Gastrocnemius medialis (tissue), 4 donors: ENCODE measurements around the gene RAB14. TPM values are rescaled to one million over a fixed set of nuclear protein-coding genes. Genes with fewer than 3 reads are reported as not detected.

ENCODE experiments used
- ATAC-seq, 2 donors: fragments of 150-250 bp; one replicate each; pipeline ENCODE4 v1.9.1; 2016
- DNase-seq, 2 donors: peaks; one replicate each; pipeline ENCODE4 v3.0.0-alpha.2; 2019
- H3K27ac ChIP-seq, 4 donors: fragments of 200-600 bp; sonication (generic); 1 replicate in 1 of 4; 2 replicates in 3 of 4; pipeline ENCODE4 v1.5.1; 2016 to 2018; ENCODE audit warnings: mild to moderate bottlenecking in 2 of 4, moderate library complexity in 1 of 4
- H3K27me3 ChIP-seq, 3 donors: fragments of 200-600 bp; sonication (generic) in 2 of 3; 1 replicate in 1 of 3; 2 replicates in 2 of 3; pipeline versions ENCODE4 v1.5.1 to v1.6.0; 2016 to 2019; ENCODE audit warnings: mild to moderate bottlenecking in 1 of 3, moderate library complexity in 1 of 3
- H3K36me3 ChIP-seq, 2 donors: fragments of 200-600 bp; sonication (generic) in 1 of 2; one replicate each; pipeline ENCODE4 v1.5.1; 2017 to 2018
- H3K4me1 ChIP-seq, 2 donors: fragments of 200-600 bp; sonication (generic) in 1 of 2; one replicate each; pipeline ENCODE4 v1.5.1; 2016 to 2017; ENCODE audit warnings: mild to moderate bottlenecking in 2 of 2
- H3K4me3 ChIP-seq, 4 donors: fragments of 200-600 bp; sonication (generic) in 3 of 4; 1 replicate in 1 of 4; 2 replicates in 3 of 4; pipeline ENCODE4 v1.5.1; 2016 to 2019; ENCODE audit warnings: mild to moderate bottlenecking in 2 of 4
- H3K9me3 ChIP-seq, 3 donors: fragments of 200-600 bp; sonication (generic) in 2 of 3; 1 replicate in 1 of 3; 2 replicates in 2 of 3; pipeline ENCODE4 v1.5.1; 2016 to 2019
- POLR2A ChIP-seq, 2 donors: fragments of 450-650 bp; IDR thresholded peaks; one replicate each; pipeline ENCODE4 v1.6.1; 2017; ENCODE audit warnings: antibody characterized with exemption in 2 of 2, mild to moderate bottlenecking in 2 of 2, moderate library complexity in 2 of 2
- in situ Hi-C, 4 donors: fragments of 200-750 bp; cut with MboI; loops; one replicate each; pipeline versions ENCODE4 v1.15.0 to v1.8.0; 2017; ENCODE audit warnings: low sequenced_read_pairs in 4 of 4
- intact Hi-C: fragments of 100-400 bp; cut with DNase I; formaldehyde crosslinking; loops from one replicate; pipeline ENCODE4 v1.15.1; 2023; ENCODE audit warnings: low total_unique reads
- total RNA-seq, 4 donors: library from RNA; depleted of rRNA; stranded (reverse); fragments of >200 nt; gene quantifications; one replicate each; pipeline versions ENCODE4 v1.1.0 to v1.2.3, GENCODE V29; 2016
- TF ChIP-seq, protein P1 (sequence below), 5 experiments: fragments of 450-650 bp in 3 of 5; fragments of 200-600 bp in 2 of 5; sonication (generic) in 2 of 5; IDR thresholded peaks in 4 of 5; conservative IDR thresholded peaks in 1 of 5; 1 replicate in 4 of 5; 2 replicates in 1 of 5; pipeline ENCODE4 v1.5.1; 2016 to 2019; ENCODE audit warnings: antibody characterized with exemption in 5 of 5, mild to moderate bottlenecking in 3 of 5, moderate library complexity in 3 of 5

The RAB14 gene
- total RNA-seq, 4 donors from 2014 or later = 18.7 to 26.8 (median 19.5) TPM

DNA sequence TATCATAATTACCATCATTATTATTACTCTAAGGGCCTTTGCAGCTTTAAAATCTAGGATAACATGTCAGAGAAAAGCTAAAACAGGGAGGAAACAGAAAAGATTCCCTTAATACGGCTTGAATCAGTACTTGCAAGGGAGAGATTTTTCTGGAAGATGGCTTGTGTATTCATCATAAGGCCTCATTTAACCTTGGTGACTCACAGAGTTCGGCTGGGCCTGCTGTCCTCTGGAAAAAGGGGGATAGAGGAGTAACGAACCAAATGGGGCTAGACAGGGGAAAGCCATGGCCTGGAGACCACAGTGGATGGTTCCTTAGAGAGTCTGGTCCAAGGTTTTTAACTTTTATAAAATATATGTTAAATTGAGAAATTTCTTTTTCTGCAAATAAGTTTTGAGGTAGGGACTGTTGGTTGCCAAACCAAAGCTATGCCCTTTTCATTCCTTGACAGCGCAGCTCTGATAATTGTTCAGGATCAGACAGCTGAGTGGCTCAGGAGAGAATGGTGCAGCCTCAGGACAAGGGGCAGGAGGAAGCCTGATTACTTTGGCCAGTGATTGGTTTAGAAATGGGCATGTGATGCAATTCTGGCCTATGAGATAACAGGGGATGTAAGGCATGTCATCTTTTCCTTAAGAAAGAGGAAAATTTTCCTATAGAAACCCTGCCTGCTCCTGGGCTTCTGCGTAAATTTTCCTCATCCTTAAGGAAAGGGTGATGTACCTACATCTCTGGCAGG, 40.7 kb upstream of the RAB14 start:
- H3K4me1 ChIP-seq = no peaks in the 10 kb centered on the region
- DNase-seq (no peak), ATAC-seq (no peak)
- H3K36me3 ChIP-seq = no peaks in the 10 kb centered on the region
- no peak overlapping the region for H3K4me3 ChIP-seq
- intact Hi-C loops (no loop called here), in situ Hi-C loops (no loop called here)
- no peak for TF ChIP-seq POLR2A (IDR thresholded peaks at IDR 0.05)
- TF ChIP-seq, protein P1, sequence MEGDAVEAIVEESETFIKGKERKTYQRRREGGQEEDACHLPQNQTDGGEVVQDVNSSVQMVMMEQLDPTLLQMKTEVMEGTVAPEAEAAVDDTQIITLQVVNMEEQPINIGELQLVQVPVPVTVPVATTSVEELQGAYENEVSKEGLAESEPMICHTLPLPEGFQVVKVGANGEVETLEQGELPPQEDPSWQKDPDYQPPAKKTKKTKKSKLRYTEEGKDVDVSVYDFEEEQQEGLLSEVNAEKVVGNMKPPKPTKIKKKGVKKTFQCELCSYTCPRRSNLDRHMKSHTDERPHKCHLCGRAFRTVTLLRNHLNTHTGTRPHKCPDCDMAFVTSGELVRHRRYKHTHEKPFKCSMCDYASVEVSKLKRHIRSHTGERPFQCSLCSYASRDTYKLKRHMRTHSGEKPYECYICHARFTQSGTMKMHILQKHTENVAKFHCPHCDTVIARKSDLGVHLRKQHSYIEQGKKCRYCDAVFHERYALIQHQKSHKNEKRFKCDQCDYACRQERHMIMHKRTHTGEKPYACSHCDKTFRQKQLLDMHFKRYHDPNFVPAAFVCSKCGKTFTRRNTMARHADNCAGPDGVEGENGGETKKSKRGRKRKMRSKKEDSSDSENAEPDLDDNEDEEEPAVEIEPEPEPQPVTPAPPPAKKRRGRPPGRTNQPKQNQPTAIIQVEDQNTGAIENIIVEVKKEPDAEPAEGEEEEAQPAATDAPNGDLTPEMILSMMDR (IDR thresholded peaks at IDR 0.05 in 4 of 5, conservative IDR thresholded peaks at IDR 0.05 in 1 of 5) = no peak
- no peaks in the 10 kb centered on the region for H3K27me3 ChIP-seq
- peaks cover 0 to 5% (median 0%) of the 10 kb centered on the region in 3 donors for H3K9me3 ChIP-seq
- H3K27ac ChIP-seq = peak overlapping the region; percentile 8 to 34 (median 31)

DNA sequence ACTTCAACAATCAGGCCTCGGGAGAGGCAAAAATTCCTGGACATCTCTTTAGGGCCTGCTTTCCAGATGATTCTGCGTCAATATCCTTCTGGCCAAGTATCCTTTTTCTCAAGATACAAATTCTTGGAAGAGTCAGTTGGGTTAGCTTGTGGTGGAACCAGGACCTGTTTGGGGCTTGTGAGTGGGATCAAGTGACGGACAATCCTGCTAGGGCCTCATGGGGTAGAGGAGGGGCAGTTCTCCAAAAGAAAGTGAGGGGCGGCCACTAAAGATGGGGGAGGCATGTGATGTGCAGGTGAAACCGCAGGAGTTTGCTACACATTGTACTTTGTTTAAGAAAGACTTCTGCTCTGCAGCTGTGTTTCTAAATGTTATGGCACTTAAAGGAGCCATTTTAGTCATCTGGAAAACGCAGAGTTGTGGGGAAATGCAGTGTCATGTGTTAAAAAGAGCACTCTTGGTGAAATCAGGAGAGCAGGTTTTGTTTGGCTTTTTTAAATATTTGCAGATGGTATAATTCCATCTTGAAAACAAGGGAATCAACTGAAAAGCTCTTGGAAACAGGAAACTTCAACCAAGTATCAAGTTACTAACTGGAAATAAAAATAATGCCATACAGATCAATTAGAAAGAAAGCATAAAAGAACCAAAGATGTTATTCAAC, 38.9 kb upstream of the RAB14 start:
- DNase-seq (no peak), ATAC-seq (no peak)
- H3K27me3 ChIP-seq = no peaks in the 10 kb centered on the region
- H3K9me3 ChIP-seq = peaks cover 0 to 5% (median 0%) of the 10 kb centered on the region in 3 donors
- no peaks in the 10 kb centered on the region for H3K36me3 ChIP-seq
- in situ Hi-C loops (no loop called here), intact Hi-C loops (no loop called here)
- TF ChIP-seq POLR2A (IDR thresholded peaks at IDR 0.05) = no peak
- TF ChIP-seq, protein P1 (IDR thresholded peaks at IDR 0.05 in 4 of 5, conservative IDR thresholded peaks at IDR 0.05 in 1 of 5) = no peak
- H3K4me1 ChIP-seq = no peaks in the 10 kb centered on the region
- H3K4me3 ChIP-seq = no peak overlapping the region
- H3K27ac ChIP-seq = no peak overlapping the region

DNA sequence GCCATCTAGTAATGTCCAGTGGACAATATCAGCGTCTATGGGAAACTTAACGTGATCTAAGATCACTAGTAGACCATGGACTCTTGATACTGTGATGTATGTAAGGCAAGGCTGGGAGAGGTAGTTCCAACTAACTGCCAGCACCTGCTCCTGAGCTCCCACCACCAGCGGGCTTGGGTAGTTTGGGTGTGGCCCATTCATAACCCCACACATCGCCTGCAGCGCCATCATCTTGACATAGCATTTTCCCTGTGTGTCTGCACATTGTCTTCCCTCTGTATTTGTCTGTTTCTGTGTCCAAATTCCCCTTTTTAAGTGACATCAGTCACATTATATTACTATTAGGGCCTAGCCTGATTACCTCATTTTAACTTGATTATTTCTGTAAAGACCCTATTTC, 38.2 kb upstream of the RAB14 start:
- H3K27me3 ChIP-seq = no peaks in the 10 kb centered on the region
- H3K4me1 ChIP-seq = no peaks in the 10 kb centered on the region
- no peaks in the 10 kb centered on the region for H3K36me3 ChIP-seq
- H3K9me3 ChIP-seq = peaks cover 0 to 5% (median 0%) of the 10 kb centered on the region in 3 donors
- intact Hi-C loops (no loop called here), in situ Hi-C loops (no loop called here)
- ATAC-seq (no peak), DNase-seq (no peak)
- TF ChIP-seq, protein P1 (IDR thresholded peaks at IDR 0.05 in 4 of 5, conservative IDR thresholded peaks at IDR 0.05 in 1 of 5) = no peak
- no peak for TF ChIP-seq POLR2A (IDR thresholded peaks at IDR 0.05)
- no peak overlapping the region for H3K4me3 ChIP-seq
- H3K27ac ChIP-seq = no peak overlapping the region

DNA sequence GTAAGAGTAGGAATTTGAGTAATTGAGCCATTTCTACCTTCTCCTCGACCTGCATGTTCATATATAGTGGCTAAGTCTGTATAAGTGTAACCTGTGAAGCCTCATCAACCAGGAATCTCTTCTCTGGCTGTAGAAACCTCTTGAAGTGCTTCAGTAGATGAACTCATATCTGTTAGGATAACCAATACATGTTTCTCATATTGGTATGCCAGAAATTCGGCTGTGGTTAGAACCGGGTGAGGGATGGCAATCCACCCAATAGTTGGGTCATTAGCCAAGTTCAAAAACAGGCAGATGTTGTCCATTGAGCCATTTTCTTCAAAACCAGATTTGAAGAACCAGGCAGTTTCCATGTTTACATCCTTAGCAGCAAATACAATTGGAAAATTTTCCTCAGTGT, 37.4 kb upstream of the RAB14 start:
- intact Hi-C loops = no loop called here

More for the DNA sequence above, 37.4 kb upstream of the RAB14 start:
- ATAC-seq (no peak), DNase-seq (no peak)
- Histone ChIP-seq H3K4me3 (no peak overlapping the region), H3K9me3 (no peaks in the 10 kb centered on the region), H3K27ac (no peak overlapping the region), H3K4me1 (no peaks in the 10 kb centered on the region), H3K36me3 (no peaks in the 10 kb centered on the region), H3K27me3 (no peaks in the 10 kb centered on the region)
- TF ChIP-seq POLR2A (IDR thresholded peaks at IDR 0.05) = no peak
- TF ChIP-seq, protein P1 (IDR thresholded peaks at IDR 0.05 in 4 of 5, conservative IDR thresholded peaks at IDR 0.05 in 1 of 5) = no peak
- in situ Hi-C loops = no loop called here
